Endodermal cell (in vitro differentiated cells): ENCODE results near the gene CCT4. TPM values are rescaled to one million over a fixed set of nuclear protein-coding genes. Genes with fewer than 3 reads are reported as not detected.

Experiments used
- DNase-seq: peaks from one replicate; pipeline ENCODE4 v3.0.0-alpha.2; 2017
- H3K27ac ChIP-seq: 2 replicates; pipeline ENCODE4 v1.5.1; 2013; ENCODE audit warnings: mild to moderate bottlenecking, low read depth, low read length, moderate library complexity
- H3K27me3 ChIP-seq: 2 replicates; pipeline ENCODE4 v1.6.1; 2013; ENCODE audit warnings: mild to moderate bottlenecking, low read length, moderate library complexity; ENCODE audit not compliant: insufficient read depth, control insufficient read depth, poor library complexity, severe bottlenecking
- H3K36me3 ChIP-seq: 2 replicates; pipeline ENCODE4 v1.7.0; 2013; ENCODE audit warnings: mild to moderate bottlenecking, low read length, moderate library complexity; ENCODE audit not compliant: control insufficient read depth, insufficient read depth
- H3K4me1 ChIP-seq: one replicate; pipeline ENCODE4 v1.7.0; 2013; ENCODE audit warnings: low read length; ENCODE audit not compliant: control insufficient read depth, insufficient read depth
- H3K4me3 ChIP-seq: 2 replicates; pipeline ENCODE4 v1.5.1; 2013; ENCODE audit warnings: mild to moderate bottlenecking, low read length, moderate library complexity
- H3K9ac ChIP-seq: 2 replicates; pipeline ENCODE4 v1.6.1; 2013; ENCODE audit warnings: mild to moderate bottlenecking, low read length, moderate library complexity; ENCODE audit not compliant: poor library complexity, severe bottlenecking; ENCODE audit errors: extremely low read depth
- H3K9me3 ChIP-seq: 2 replicates; pipeline ENCODE4 v1.6.1; 2013; ENCODE audit warnings: mild to moderate bottlenecking, low read length, moderate library complexity; ENCODE audit not compliant: control insufficient read depth
- H3K27ac Mint-ChIP-seq: 2 replicates; pipeline ENCODE4 v1.8.0; 2020; ENCODE audit warnings: mixed read lengths
- H3K27me3 Mint-ChIP-seq: 2 replicates; pipeline ENCODE4 v1.8.0; 2021; ENCODE audit warnings: mild to moderate bottlenecking, mixed read lengths; ENCODE audit not compliant: insufficient read depth
- H3K36me3 Mint-ChIP-seq: 2 replicates; pipeline ENCODE4 v1.8.0; 2020; ENCODE audit warnings: low read depth, mixed read lengths
- H3K4me1 Mint-ChIP-seq: 2 replicates; pipeline ENCODE4 v1.8.0; 2020; ENCODE audit warnings: mixed read lengths
- H3K4me3 Mint-ChIP-seq: 2 replicates; pipeline ENCODE4 v1.8.0; 2020; ENCODE audit warnings: mild to moderate bottlenecking, moderate library complexity, mixed read lengths
- H3K9me3 Mint-ChIP-seq: 2 replicates; pipeline ENCODE4 v1.8.0; 2020; ENCODE audit warnings: mild to moderate bottlenecking, mixed read lengths
- WGBS, 2 experiments: methylation state at CpG; one replicate each; pipeline versions ENCODE4 v1.1.5 to v1.1.7; 2013; ENCODE audit warnings: missing lambda C conversion rate in 2 of 2, mixed read lengths in 1 of 2; ENCODE audit not compliant: insufficient coverage in 1 of 2, insufficient read length in 1 of 2; 5-methylcytosine and 5-hydroxymethylcytosine counted together
- total RNA-seq, 2 donors: library from RNA; stranded (reverse); fragmentation: NEBNext Ultra II Directional in 1 of 2; extraction: Animal tissue kit (Norgen Biotek cat#: 25700) in 1 of 2; gene quantifications; 2 replicates in 1 of 2; 3 replicates in 1 of 2; pipeline ENCODE4 v1.2.1, GENCODE V29; 2021
- TF ChIP-seq, protein P1 (sequence below): fragments of 200-600 bp; sonication (generic); conservative IDR thresholded peaks from 2 replicates; pipeline ENCODE4 v1.5.0; 2021; ENCODE audit warnings: antibody characterized with exemption, mild to moderate bottlenecking

Gene CCT4
- total RNA-seq, 2 donors from 2014 or later = 259 to 315 TPM

GRCh38 chr2:61911510-61911909 lies 23.1 kb upstream of the CCT4 start:
- H3K27ac Mint-ChIP-seq = no peak overlapping the region
- no peak overlapping the region for H3K9ac ChIP-seq
- no peaks in the 10 kb centered on the region for H3K27me3 Mint-ChIP-seq
- H3K36me3 Mint-ChIP-seq = peaks cover 2% of the 10 kb centered on the region
- TF ChIP-seq, protein P1, sequence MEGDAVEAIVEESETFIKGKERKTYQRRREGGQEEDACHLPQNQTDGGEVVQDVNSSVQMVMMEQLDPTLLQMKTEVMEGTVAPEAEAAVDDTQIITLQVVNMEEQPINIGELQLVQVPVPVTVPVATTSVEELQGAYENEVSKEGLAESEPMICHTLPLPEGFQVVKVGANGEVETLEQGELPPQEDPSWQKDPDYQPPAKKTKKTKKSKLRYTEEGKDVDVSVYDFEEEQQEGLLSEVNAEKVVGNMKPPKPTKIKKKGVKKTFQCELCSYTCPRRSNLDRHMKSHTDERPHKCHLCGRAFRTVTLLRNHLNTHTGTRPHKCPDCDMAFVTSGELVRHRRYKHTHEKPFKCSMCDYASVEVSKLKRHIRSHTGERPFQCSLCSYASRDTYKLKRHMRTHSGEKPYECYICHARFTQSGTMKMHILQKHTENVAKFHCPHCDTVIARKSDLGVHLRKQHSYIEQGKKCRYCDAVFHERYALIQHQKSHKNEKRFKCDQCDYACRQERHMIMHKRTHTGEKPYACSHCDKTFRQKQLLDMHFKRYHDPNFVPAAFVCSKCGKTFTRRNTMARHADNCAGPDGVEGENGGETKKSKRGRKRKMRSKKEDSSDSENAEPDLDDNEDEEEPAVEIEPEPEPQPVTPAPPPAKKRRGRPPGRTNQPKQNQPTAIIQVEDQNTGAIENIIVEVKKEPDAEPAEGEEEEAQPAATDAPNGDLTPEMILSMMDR = peak; percentile 67
- WGBS, 2 experiments = 94 to 95% methylated on average over 4 of the region's 4 CpGs
- no peaks in the 10 kb centered on the region for H3K27me3 ChIP-seq
- no peaks in the 10 kb centered on the region for H3K36me3 ChIP-seq
- H3K4me3 Mint-ChIP-seq = no peak overlapping the region
- peak; percentile 58 for DNase-seq
- H3K4me1 Mint-ChIP-seq = no peaks in the 10 kb centered on the region
- no peaks in the 10 kb centered on the region for H3K9me3 ChIP-seq
- H3K27ac ChIP-seq = no peak overlapping the region
- no peaks in the 10 kb centered on the region for H3K4me1 ChIP-seq
- H3K9me3 Mint-ChIP-seq = no peaks in the 10 kb centered on the region
- H3K4me3 ChIP-seq = no peak overlapping the region

DNA sequence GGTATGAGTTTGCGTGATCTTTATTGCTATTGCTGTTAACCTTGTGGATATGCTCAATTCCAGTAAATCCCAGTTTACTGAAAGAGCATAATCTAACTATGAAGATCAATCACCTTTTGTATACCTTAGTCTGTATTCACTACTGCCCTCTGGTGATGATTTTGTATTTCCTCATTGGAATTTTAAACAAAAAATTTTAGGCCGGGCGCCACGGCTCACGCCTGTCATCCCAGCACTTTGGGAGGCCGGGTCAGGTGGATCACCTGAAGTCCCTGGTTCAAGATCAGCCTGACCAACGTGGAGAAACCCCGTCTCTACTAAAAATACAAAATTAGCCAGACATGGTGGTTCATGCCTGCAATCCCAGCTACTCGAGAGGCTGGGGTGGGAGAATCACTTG lies 22.1 kb upstream of the CCT4 start:
- H3K4me1 ChIP-seq = no peaks in the 10 kb centered on the region
- no peak overlapping the region for H3K27ac ChIP-seq
- 82 to 95% methylated on average over 8 to 9 of the region's 9 CpGs for WGBS, 2 experiments
- no peaks in the 10 kb centered on the region for H3K27me3 ChIP-seq
- H3K9ac ChIP-seq = no peak overlapping the region
- Mint-ChIP-seq H3K27ac (no peak overlapping the region), H3K4me1 (peaks cover 2% of the 10 kb centered on the region), H3K36me3 (peaks cover 2% of the 10 kb centered on the region), H3K4me3 (no peak overlapping the region), H3K27me3 (no peaks in the 10 kb centered on the region), H3K9me3 (no peaks in the 10 kb centered on the region)
- DNase-seq = no peak
- H3K9me3 ChIP-seq = no peaks in the 10 kb centered on the region
- no peaks in the 10 kb centered on the region for H3K36me3 ChIP-seq
- H3K4me3 ChIP-seq = no peak overlapping the region
- TF ChIP-seq, protein P1 = peak; percentile 66

GRCh38 chr2:61909116-61909515 lies 20.7 kb upstream of the CCT4 start:
- WGBS, 2 experiments = 85 to 95% methylated on average over 7 to 8 of the region's 8 CpGs

More at GRCh38 chr2:61909116-61909515, 20.7 kb upstream of the CCT4 start:
- TF ChIP-seq, protein P1 = no peak
- H3K4me3 ChIP-seq = no peak overlapping the region
- H3K9me3 ChIP-seq = no peaks in the 10 kb centered on the region
- Mint-ChIP-seq H3K27ac (no peak overlapping the region), H3K36me3 (peaks cover 2% of the 10 kb centered on the region), H3K4me1 (peaks cover 2% of the 10 kb centered on the region), H3K4me3 (no peak overlapping the region), H3K9me3 (no peaks in the 10 kb centered on the region), H3K27me3 (no peaks in the 10 kb centered on the region)
- no peaks in the 10 kb centered on the region for H3K27me3 ChIP-seq
- no peak for DNase-seq
- no peak overlapping the region for H3K9ac ChIP-seq
- H3K4me1 ChIP-seq = no peaks in the 10 kb centered on the region
- H3K27ac ChIP-seq = no peak overlapping the region
- no peaks in the 10 kb centered on the region for H3K36me3 ChIP-seq
